ENCODE data around the gene PLEKHM3. TPM values are rescaled to one million over a fixed set of nuclear protein-coding genes. Genes with fewer than 3 reads are reported as not detected.

PLEKHM3 gene
- total and polyA plus RNA-seq, 2 of the 13 experiments (the other 11 are each of a cell fraction or from before 2014, with no cell fraction given): 4.5 to 4.7 TPM

GRCh38 chr2:207845202-207845864, 180.0 kb downstream of the PLEKHM3 start:
- peak; percentile 69 for ATAC-seq
- Histone ChIP-seq H3K79me2 (ENCODE audit: insufficient read depth, low read length) (no peaks in the 10 kb centered on the region), H4K20me1 (ENCODE audit: insufficient read depth, low read length) (no peaks in the 10 kb centered on the region), H3K9me3 (ENCODE audit: low read length) (no peaks in the 10 kb centered on the region), H2AFZ (ENCODE audit: low read length) (no peak overlapping the region), H3K36me3 (replicated peaks in 1 of 2; ENCODE audit: control insufficient read depth in 1 of 2, insufficient read depth in 2 of 2, low read length in 2 of 2) (no peaks in the 10 kb centered on the region), H3K4me3 (replicated peaks in 1 of 3; ENCODE audit: insufficient read depth in 1 of 3, low read depth in 2 of 3, low read length in 3 of 3) (peak overlapping the region in 2 of 3 experiments; percentile 10 to 35; a peak in 4 of 6 replicates), H3K4me2 (ENCODE audit: low read depth, low read length) (peak overlapping the region; percentile 74), H3K4me1 (ENCODE audit: insufficient read depth, low read length) (peaks cover 79% of the 10 kb centered on the region), H3K27ac (ENCODE audit: extremely low read length, insufficient read depth, low read length) (peak overlapping the region; percentile 97), H3K27me3 (ENCODE audit: control insufficient read depth in 1 of 2, insufficient read depth in 2 of 2, low read length in 2 of 2) (no peaks in the 10 kb centered on the region), H3K9ac (ENCODE audit: insufficient read depth, low read depth, low read length) (peak overlapping the region; percentile 64)
- CTCF ChIA-PET (ENCODE audit: low intra/inter-chr PET ratio, low total read pairs): no interaction called here
- intact Hi-C loops (cut with micrococcal nuclease; ENCODE audit: unreplicated experiment) (loop anchor here (1.0 to 10.0 kb wide), 4 partner anchors 9 to 321 kb away; partner anchors contain the start of gene CREB1), in situ Hi-C loops (cut with HindIII; ENCODE audit: extremely low pct_ligation_motif_present, low pct_unique_long_range_greater_than_20kb) (no loop called here)
- BruUV-seq (replicated peaks): TSS peak; percentile 33
- POLR2A ChIA-PET: interaction anchor here (0.8 to 8.0 kb wide), 35 partner anchors 9 to 220 kb away, joined by 3 to 303 read pairs (median 7); partner anchors contain the start of genes CCNYL1 and FZD5
- WGBS (ENCODE audit: low lambda C conversion rate): 3% methylated on average over 3 of the region's 3 CpGs
- peak; percentile 94 for DNase-seq (ENCODE audit: low spot score)
- peak; percentile 63 for FAIRE-seq
- TF ChIP-seq PHF20 (CRISPR knock-in tag; IDR thresholded peaks at IDR 0.05): no peak; the same call in 1 of the 2 replicates
- no peak for TF ChIP-seq MAZ (IDR thresholded peaks at IDR 0.05; ENCODE audit: borderline replicate concordance, low read depth, low read length)
- 0 out of 2 replicates have a peak, but pooled peaks have one; percentile 7 for TF ChIP-seq MAZ (CRISPR knock-in tag; IDR thresholded peaks at IDR 0.05; ENCODE audit: low read depth)
- no peak for TF ChIP-seq ZBTB42 (CRISPR knock-in tag; IDR thresholded peaks at IDR 0.05)
- TF ChIP-seq ZNF646 (CRISPR knock-in tag; IDR thresholded peaks at IDR 0.05): no peak; the same call in 1 of the 2 replicates
- no peak for TF ChIP-seq ESRRA (CRISPR knock-in tag; IDR thresholded peaks at IDR 0.05; ENCODE audit: low read depth)
- TF ChIP-seq ZBTB43 (CRISPR knock-in tag; conservative IDR thresholded peaks at IDR 0.05): peak; percentile 46; the same call in 1 of the 2 replicates
- TF ChIP-seq FOXA3 (CRISPR knock-in tag; IDR thresholded peaks at IDR 0.05): peak; percentile 100
- peak; percentile 70; the same call in 1 of the 2 replicates for TF ChIP-seq PATZ1 (CRISPR knock-in tag; IDR thresholded peaks at IDR 0.05)
- no peak for TF ChIP-seq ZNF747 (CRISPR knock-in tag; IDR thresholded peaks at IDR 0.05; ENCODE audit: borderline replicate concordance)
- peak; percentile 86 for TF ChIP-seq TBX3 (IDR thresholded peaks at IDR 0.05; ENCODE audit: borderline replicate concordance)

Measured in HepG2 (cell line).